GM19099 (cell line): ENCODE measurements around the gene ATP6V0B.
A peak's percentile ranks its signal among the peaks of the same experiment; 100 is the strongest.

Experiments used
- POLR2A ChIP-seq: IDR thresholded peaks from 3 replicates; pipeline ENCODE4 v1.6.1; 2011; ENCODE audit warnings: low read depth; ENCODE audit not compliant: insufficient read length; ENCODE audit errors: extremely low read depth

Gene ATP6V0B

GRCh38 chr1:43953361-43953760 lies 21.4 kb upstream of the ATP6V0B start:
- no peak for TF ChIP-seq POLR2A

- TF ChIP-seq POLR2A, result no peak
Measured at GRCh38 chr1:43954036-43954435, 20.7 kb upstream of the ATP6V0B start.

GRCh38 chr1:43956234-43956633 lies 18.5 kb upstream of the ATP6V0B start:
- TF ChIP-seq POLR2A, result no peak

GRCh38 chr1:43957407-43958040 lies 17.2 kb upstream of the ATP6V0B start:
- no peak for TF ChIP-seq POLR2A

- TF ChIP-seq POLR2A, result no peak
Measured at GRCh38 chr1:43958351-43959255, 16.2 kb upstream of the ATP6V0B start.

- no peak for TF ChIP-seq POLR2A
Measured at GRCh38 chr1:43960798-43961197, 14.0 kb upstream of the ATP6V0B start.

- no peak for TF ChIP-seq POLR2A
Measured at GRCh38 chr1:43961692-43962091, 13.1 kb upstream of the ATP6V0B start.

- no peak for TF ChIP-seq POLR2A
Measured at GRCh38 chr1:43962324-43962723, 12.4 kb upstream of the ATP6V0B start.

- no peak for TF ChIP-seq POLR2A
Measured at GRCh38 chr1:43963006-43963405, 11.8 kb upstream of the ATP6V0B start.

GRCh38 chr1:43963890-43964289 lies 10.9 kb upstream of the ATP6V0B start:
- TF ChIP-seq POLR2A, result no peak

GRCh38 chr1:43965316-43965715 lies 9.4 kb upstream of the ATP6V0B start:
- no peak for TF ChIP-seq POLR2A

- TF ChIP-seq POLR2A, result no peak
Measured at GRCh38 chr1:43968348-43968948, 6.3 kb upstream of the ATP6V0B start.

- no peak for TF ChIP-seq POLR2A
Measured at GRCh38 chr1:43969416-43969745, 5.4 kb upstream of the ATP6V0B start.

- peak; percentile 66 for TF ChIP-seq POLR2A
Measured at GRCh38 chr1:43969746-43970466, 4.9 kb upstream of the ATP6V0B start, which contains the start of gene DPH2. Gene DPH2, plus strand, starts transcription at chr1:43970010. Its CDS starts 166 bp downstream, at chr1:43970176.

- no peak for TF ChIP-seq POLR2A
Measured at GRCh38 chr1:43970502-43970901, 4.3 kb upstream of the ATP6V0B start.
